HG03520 (cell line): ENCODE data around the gene FGF14.

Experiments
- ATAC-seq: cut with Tn5 transposase; IDR thresholded peaks from one replicate; pipeline ENCODE4 v1.9.1; 2021; ENCODE audit warnings: mild to moderate bottlenecking, moderate library complexity; ENCODE audit not compliant: unreplicated experiment

FGF14 gene

DNA sequence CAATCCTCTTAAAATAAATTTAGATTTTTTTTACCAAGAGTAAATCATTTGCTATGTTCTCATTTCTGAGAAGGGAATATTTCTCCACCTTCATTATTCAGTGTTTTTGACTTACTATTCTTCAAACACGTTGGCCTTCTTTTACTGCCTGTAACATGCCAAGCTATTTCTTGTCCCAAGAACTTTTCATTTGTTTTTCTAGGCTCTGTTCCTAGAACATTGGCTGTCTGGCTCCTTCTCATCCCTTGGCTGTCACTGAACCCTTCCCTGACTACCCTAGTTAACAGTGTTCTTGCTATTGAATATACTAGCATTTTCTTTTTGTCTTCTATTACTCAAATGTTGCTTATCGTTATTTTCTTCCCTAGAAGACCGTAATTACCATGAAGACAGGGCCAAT, 701.2 kb downstream of the FGF14 start:
- no peak for ATAC-seq

DNA sequence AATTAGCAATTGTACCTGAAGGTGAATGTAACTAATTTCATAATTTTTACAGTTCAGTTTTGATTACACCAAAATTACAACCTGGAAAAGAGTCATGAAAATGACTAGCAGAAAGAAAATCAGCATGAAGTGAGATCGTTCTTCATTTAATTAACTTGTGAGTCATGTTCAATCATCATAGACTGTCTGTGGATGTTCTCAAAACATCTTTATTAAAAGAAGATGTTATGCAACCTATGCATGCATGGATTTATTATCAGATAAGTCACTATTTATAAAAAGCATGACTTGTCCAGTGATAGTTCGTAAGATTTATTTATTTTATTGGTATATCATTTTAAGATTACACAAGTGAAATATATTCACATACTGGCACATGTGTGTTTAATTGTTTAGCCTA, 703.4 kb downstream of the FGF14 start:
- ATAC-seq = no peak

DNA sequence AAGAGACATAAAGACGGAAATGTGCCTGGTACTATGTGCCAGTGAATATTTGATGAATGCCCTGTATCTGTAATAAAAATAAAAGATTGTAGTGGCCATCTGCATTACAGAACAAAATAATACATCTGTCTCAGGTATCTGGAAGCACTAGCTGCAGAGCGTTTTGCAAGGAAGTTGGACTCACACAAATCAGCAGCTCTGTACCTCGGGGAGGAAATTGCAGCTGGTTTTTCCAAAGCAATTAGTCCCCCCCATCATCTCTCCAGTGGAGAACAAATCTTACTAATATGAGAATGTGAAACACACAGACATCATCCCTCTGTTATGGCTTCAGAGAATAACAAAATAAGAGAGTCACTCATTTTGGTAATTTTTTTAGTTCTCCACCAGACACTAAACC, 704.1 kb downstream of the FGF14 start:
- ATAC-seq = no peak

DNA sequence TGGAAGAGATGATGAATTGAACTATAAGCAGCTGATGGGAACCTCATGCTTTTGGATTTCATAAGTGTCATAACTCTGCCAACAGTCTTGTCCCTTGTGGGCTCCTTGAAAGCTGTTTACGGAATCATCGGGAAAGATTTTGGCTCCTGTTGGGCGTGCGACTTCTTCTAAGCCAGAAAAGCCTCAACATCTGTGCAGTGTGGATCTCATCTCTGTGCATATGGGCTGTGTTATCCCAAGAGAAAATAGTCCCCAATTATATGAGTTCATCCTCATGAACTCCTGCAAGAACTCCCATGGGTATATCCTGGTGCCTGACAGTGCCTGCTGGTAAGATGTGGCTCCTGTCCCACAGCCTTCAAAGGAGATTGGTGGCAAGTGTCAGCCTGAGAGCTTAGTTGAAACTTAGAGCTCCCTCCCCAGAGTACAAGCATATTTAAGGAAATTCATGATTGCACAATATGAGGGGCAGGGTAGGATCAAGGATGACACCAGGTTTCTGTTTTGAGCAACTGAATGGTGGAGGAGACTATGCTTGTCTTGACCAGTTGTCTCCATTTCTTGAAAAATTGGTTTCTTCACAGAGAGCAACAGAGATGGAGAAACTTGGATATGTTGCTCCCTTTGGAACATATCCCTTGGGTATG, 705.9 kb downstream of the FGF14 start:
- ATAC-seq = no peak

DNA sequence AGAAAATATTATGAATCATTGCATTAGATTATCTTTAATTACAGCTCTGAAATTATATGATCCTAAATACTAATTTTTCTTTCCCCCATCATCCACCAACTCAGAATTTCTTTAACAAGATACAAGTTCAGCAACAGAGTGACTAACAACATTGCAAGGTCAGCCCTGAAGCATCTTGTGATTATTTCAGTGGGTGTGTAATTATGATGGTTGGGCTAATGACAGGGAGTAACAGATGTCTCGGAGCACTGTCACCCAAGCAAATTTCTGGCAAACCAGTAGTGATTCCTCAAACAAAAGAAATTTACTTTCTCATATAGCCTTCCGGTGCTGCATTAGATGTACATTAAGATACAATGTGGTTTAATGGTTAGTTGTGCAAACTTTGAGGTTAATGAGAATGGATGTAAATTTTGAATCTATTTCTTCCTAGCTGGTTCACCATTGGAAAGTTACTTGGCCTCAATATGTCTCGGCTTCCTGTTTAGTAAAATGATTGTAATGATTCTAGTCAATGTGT, 710.4 kb downstream of the FGF14 start:
- no peak for ATAC-seq

DNA sequence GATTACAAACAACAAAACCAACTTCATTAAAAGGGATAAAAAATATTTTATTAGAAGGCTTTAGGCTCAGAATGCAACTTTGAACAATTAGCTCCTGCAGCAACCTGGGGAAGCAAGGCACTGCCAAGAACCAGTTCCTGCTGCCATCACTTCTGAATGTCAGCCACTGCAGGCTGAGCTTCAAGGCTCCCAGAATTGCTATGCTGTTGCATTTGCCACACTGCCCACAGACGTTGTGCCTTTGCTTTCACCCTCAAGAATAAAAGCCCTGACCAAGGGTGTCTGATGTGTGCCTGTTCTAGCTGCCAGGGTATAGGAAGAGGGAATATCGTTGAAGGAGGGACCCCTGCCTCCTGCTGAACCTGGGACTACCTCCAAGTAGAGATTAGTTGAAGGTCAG, 711.0 kb downstream of the FGF14 start:
- ATAC-seq = no peak

DNA sequence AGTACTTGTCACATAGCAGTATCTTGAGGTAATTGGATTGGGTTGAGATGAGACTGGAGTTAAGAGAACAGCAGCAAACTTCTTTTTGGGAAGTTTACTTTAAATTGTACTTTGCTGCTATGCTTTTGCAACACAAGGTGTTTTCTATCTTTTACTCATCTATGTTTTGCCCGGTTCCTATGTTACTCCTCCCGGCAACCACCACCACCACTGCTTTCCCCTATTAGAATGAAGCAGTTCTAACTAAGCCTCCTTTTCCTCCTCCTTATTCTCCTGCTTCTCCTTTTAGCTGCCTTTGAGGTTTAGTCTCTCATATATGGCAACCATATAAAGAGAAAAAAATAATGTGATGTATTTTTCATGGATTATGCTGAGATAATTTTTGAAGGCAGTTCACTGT, 715.8 kb downstream of the FGF14 start:
- ATAC-seq = no peak

DNA sequence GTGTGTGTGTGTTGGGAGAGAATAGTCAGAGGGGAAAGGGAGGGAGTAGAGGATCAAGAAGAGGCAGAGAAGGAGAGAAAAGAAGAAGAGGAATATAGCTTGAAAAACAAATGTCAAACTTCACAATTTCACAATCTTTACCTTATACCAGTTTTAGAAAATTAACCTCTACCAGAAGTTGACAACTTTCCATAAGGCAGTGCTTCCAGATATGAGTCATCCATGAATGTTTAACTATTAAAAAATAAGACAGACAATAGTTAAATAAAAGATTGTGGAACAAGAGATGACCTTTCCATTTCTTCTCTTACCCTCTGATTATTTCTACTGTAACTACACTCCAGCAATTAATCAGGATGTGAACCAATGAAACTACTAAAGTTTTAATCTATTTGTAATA, 720.0 kb downstream of the FGF14 start:
- no peak for ATAC-seq

DNA sequence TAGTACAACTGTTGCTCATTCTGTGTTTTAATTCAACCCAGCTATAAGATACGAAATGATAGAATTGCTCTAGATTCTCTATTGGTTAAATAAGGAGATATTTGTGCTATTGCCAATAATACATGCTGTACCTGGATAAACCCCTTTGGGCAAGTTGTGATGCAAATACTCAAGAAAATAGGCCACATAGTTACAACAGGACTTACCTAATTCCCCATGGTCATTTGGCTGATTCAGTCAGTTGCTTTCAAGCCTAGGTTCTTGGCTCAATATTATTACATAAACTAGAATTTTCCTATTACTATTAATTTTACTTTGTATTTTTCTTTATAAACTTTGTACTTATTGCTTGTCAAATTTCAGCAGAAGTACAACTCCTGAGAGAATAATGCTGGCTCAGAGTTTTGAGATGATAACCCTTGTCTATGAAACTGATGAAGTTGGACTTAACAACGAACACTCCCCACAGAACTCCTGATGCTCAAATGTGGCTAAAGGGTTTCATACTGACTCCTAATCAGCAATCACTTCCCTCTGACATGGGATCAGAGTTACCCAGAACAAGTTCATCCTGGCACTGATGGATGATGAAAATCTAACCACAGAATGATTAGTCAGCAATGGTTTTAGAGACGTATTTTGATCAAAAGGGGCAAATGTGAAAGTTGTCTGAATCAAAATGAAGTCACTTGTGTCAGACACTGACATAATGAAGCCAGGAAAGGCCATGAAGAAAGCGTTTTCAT, 728.3 kb downstream of the FGF14 start:
- no peak for ATAC-seq

DNA sequence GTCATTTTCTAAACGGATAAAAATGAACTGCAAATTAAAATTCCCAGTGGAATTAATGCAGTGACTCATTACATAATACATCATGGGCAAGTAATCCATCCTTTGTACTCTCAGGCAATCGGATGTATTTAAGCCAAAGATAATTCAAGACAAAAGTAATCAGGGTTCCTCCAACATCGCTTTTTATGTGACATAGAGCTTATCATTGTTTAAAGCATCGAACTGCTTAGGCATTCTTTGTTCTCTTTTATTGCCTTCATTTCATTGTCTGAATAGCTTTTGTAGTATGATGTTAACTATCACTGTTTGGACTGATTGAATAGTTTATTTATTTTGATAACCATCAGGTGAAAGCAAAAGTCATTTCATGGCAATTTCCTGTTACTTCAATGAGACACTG, 740.0 kb downstream of the FGF14 start:
- ATAC-seq = no peak
